Measurements from ENCODE around the gene GAREM1. TPM values are rescaled to one million over a fixed set of nuclear protein-coding genes. Genes with fewer than 3 reads are reported as not detected.

Gene GAREM1
- total RNA-seq, 1 experiment from 2014 or later: 10.2 TPM

DNA sequence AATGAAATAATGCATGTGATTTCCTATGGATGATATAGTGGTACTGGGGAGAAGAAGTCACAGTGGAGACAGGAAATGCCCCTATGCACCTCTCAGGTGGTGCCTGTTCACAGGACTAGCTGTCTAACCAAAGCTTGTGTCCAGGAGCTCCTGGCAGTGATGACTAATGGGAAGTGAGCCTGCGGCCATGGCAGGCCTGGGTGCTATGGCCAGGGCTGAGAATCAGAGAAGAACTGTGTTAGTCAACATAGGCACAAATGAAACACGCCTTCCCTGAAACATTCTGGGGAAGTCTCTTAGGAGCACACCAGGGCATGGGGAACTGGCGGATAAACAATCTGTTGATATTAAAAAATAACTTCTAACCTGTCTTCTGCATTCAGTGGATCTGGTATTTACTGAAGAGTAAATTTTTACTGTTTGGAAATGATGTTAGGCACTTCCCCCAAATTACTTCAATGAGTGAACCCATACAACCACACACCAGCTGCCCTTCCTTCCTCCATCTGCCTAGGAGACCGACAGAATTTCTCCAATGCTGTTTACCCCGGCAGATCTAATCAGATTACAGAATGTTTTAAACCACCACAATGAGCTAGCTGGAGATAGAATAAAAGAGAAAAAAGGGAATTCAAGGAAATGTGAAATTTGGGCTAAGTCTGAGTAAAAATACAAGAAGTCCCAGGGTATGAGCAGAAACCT is 213.4 kb downstream of the GAREM1 start:
- BruUV-seq (replicated peaks): no TSS peak
- no peaks in the 10 kb centered on the region for H4K20me1 ChIP-seq (ENCODE audit: insufficient read depth)

DNA sequence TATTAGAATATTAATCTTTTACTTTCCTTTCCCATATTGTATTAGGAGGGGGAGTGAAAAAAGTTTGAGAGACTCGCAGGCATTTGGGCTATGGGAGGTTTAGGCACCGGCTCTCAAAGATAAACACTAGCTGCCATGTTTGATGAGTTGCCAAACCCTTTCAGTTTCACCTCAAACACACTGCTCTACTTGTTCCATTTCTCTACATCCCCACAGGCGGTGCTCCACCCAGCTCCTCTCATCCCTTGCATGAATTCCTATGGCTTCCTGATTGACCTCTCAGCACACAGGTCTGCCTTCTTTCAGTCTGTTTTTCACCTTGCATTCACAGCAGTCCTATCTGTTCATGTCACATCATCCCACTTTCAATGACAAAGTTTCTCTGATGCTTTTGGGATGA is 215.1 kb downstream of the GAREM1 start:
- Histone ChIP-seq H3K4me3 (no peak overlapping the region), H3K4me1 (replicated peaks; ENCODE audit: insufficient read depth) (no peaks in the 10 kb centered on the region), H3K4me2 (no peak overlapping the region), H3K9me3 (ENCODE audit: insufficient read depth, low read depth) (no peaks in the 10 kb centered on the region), H3K27me3 (ENCODE audit: insufficient read depth, low read depth) (no peaks in the 10 kb centered on the region), H3K27ac (no peak overlapping the region), H3K9me2 (ENCODE audit: insufficient read depth) (no peaks in the 10 kb centered on the region), H3K36me3 (ENCODE audit: low read depth) (no peaks in the 10 kb centered on the region), H4K20me1 (ENCODE audit: insufficient read depth) (no peaks in the 10 kb centered on the region), H3K79me2 (ENCODE audit: low read depth) (no peaks in the 10 kb centered on the region), H3F3A (ENCODE audit: insufficient read depth, low read depth) (no peaks in the 10 kb centered on the region), H2AFZ (no peak overlapping the region)
- ChIA-PET POLR2A (ENCODE audit: unreplicated experiment) (no interaction called here), CTCF (no interaction called here)
- no peak for TF ChIP-seq EZH2 (IDR thresholded peaks at IDR 0.05; ENCODE audit: low read depth)
- TF ChIP-seq, protein P1, sequence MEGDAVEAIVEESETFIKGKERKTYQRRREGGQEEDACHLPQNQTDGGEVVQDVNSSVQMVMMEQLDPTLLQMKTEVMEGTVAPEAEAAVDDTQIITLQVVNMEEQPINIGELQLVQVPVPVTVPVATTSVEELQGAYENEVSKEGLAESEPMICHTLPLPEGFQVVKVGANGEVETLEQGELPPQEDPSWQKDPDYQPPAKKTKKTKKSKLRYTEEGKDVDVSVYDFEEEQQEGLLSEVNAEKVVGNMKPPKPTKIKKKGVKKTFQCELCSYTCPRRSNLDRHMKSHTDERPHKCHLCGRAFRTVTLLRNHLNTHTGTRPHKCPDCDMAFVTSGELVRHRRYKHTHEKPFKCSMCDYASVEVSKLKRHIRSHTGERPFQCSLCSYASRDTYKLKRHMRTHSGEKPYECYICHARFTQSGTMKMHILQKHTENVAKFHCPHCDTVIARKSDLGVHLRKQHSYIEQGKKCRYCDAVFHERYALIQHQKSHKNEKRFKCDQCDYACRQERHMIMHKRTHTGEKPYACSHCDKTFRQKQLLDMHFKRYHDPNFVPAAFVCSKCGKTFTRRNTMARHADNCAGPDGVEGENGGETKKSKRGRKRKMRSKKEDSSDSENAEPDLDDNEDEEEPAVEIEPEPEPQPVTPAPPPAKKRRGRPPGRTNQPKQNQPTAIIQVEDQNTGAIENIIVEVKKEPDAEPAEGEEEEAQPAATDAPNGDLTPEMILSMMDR (conservative IDR thresholded peaks at IDR 0.05): no peak
- intact Hi-C loops (cut with micrococcal nuclease; ENCODE audit: unreplicated experiment): no loop called here
- BruUV-seq (replicated peaks): no TSS peak
- no peak for DNase-seq

More for the DNA sequence above, 213.4 kb downstream of the GAREM1 start:
- H3K36me3 ChIP-seq (ENCODE audit: low read depth): no peaks in the 10 kb centered on the region
- no peak overlapping the region for H2AFZ ChIP-seq
- no peaks in the 10 kb centered on the region for H3K79me2 ChIP-seq (ENCODE audit: low read depth)
- TF ChIP-seq EZH2 (IDR thresholded peaks at IDR 0.05; ENCODE audit: low read depth): no peak
- TF ChIP-seq, protein P1 (conservative IDR thresholded peaks at IDR 0.05): no peak
- no peaks in the 10 kb centered on the region for H3K9me2 ChIP-seq (ENCODE audit: insufficient read depth)
- H3K27me3 ChIP-seq (ENCODE audit: insufficient read depth, low read depth): no peaks in the 10 kb centered on the region
- ChIA-PET POLR2A (ENCODE audit: unreplicated experiment) (no interaction called here), CTCF (no interaction called here)
- H3K4me3 ChIP-seq: no peak overlapping the region
- H3K4me2 ChIP-seq: no peak overlapping the region
- no peak overlapping the region for H3K27ac ChIP-seq
- no peaks in the 10 kb centered on the region for H3K9me3 ChIP-seq (ENCODE audit: insufficient read depth, low read depth)
- DNase-seq: peak in 1 of 2 experiments; percentile 3
- H3K4me1 ChIP-seq (replicated peaks; ENCODE audit: insufficient read depth): no peaks in the 10 kb centered on the region
- H3F3A ChIP-seq (ENCODE audit: insufficient read depth, low read depth): no peaks in the 10 kb centered on the region
- intact Hi-C loops (cut with micrococcal nuclease; ENCODE audit: unreplicated experiment): no loop called here

DNA sequence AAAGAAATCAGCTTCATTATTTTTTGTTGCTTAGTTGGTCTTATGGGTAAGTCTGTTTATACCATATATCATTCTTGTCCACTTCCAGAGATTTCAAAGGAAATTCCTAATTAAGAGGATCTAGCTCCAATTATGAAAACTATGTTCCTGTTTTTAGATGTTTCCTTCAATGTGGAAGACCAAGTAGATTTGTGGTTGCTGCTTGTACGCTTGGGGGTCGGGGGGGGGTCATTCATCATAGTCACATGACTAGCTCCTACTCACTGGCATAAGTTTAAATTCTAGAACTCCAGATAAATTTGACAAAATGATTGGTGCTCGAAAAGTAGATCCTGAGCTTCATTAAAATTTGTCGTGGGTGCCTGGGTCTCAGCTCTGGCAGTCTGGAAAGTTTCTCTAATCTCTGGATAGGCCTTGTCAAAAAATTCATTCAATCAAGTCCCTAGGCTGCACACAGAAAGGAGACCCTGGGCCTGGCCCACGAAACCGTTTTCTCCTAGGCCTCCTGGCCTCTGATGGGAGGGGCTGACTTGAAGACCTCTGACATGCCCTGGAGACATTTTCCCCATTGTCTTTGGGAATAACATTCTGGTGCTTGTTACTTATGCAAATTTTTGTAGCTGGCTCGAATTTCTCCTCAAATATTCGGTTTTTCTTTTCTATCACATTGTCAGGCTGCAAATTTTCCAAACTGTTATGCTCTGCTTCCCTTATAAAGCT is 218.4 kb downstream of the GAREM1 start:
- no peaks in the 10 kb centered on the region for H3K9me3 ChIP-seq (ENCODE audit: insufficient read depth, low read depth)
- H2AFZ ChIP-seq: no peak overlapping the region
- no peak overlapping the region for H3K27ac ChIP-seq
- no peaks in the 10 kb centered on the region for H4K20me1 ChIP-seq (ENCODE audit: insufficient read depth)
- H3K9me2 ChIP-seq (ENCODE audit: insufficient read depth): no peaks in the 10 kb centered on the region
- intact Hi-C loops (cut with micrococcal nuclease; ENCODE audit: unreplicated experiment): no loop called here
- no peaks in the 10 kb centered on the region for H3K36me3 ChIP-seq (ENCODE audit: low read depth)
- no peaks in the 10 kb centered on the region for H3K27me3 ChIP-seq (ENCODE audit: insufficient read depth, low read depth)
- POLR2A ChIA-PET (ENCODE audit: unreplicated experiment): no interaction called here
- DNase-seq: no peak
- H3K4me3 ChIP-seq: no peak overlapping the region
- BruUV-seq (replicated peaks): no TSS peak
- no peaks in the 10 kb centered on the region for H3K4me1 ChIP-seq (replicated peaks; ENCODE audit: insufficient read depth)
- CTCF ChIA-PET: no interaction called here
- TF ChIP-seq, protein P1 (conservative IDR thresholded peaks at IDR 0.05): no peak
- TF ChIP-seq EZH2 (IDR thresholded peaks at IDR 0.05; ENCODE audit: low read depth): no peak
- H3F3A ChIP-seq (ENCODE audit: insufficient read depth, low read depth): no peaks in the 10 kb centered on the region
- H3K79me2 ChIP-seq (ENCODE audit: low read depth): no peaks in the 10 kb centered on the region
- no peak overlapping the region for H3K4me2 ChIP-seq

Data from PC-9 (cell line).